Activated CD4-positive, alpha-beta T cell treated with anti-CD3 and anti-CD28 coated beads, Interleukin-2, Interleukin-6, amounts not matched to agents 100 ng/mL and 50 ng/mL, durations not matched to agents 16 hours and 8 hours (primary cell): ENCODE data around the gene ITGB5.

Experiments
- DNase-seq: peaks from one replicate; pipeline ENCODE4 v3.0.0-alpha.2; 2020

Gene ITGB5

GRCh38 chr3:124730129-124730940, 156.8 kb downstream of the ITGB5 start, which contains the start of gene UMPS:
TSS of gene UMPS (plus strand) at chr3:124730452. CDS start at chr3:124730472, 20 bp downstream.
- peak; percentile 95 for DNase-seq

GRCh38 chr3:124722589-124722988, 164.6 kb downstream of the ITGB5 start:
- DNase-seq: no peak

- DNase-seq: no peak
These were observed 172.8 kb downstream of the ITGB5 start for GRCh38 chr3:124714223-124714853.
